Retinal pigment epithelial cell (primary cell): ENCODE results near the gene APC2.

ENCODE experiments used
- DNase-seq: peaks from one replicate; pipeline ENCODE4 v3.0.0-alpha.2; 2010; ENCODE audit warnings: low read depth
- H3K4me3 ChIP-seq: 2 replicates; pipeline ENCODE4 v1.5.1; 2011; ENCODE audit warnings: mild to moderate bottlenecking, low read length, control low read depth, moderate library complexity
- TF ChIP-seq, protein P1 (sequence below): conservative IDR thresholded peaks from 2 replicates; pipeline ENCODE4 v1.5.1; 2011; ENCODE audit warnings: low read depth, low read length, control low read depth, inconsistent platforms

The APC2 gene

DNA sequence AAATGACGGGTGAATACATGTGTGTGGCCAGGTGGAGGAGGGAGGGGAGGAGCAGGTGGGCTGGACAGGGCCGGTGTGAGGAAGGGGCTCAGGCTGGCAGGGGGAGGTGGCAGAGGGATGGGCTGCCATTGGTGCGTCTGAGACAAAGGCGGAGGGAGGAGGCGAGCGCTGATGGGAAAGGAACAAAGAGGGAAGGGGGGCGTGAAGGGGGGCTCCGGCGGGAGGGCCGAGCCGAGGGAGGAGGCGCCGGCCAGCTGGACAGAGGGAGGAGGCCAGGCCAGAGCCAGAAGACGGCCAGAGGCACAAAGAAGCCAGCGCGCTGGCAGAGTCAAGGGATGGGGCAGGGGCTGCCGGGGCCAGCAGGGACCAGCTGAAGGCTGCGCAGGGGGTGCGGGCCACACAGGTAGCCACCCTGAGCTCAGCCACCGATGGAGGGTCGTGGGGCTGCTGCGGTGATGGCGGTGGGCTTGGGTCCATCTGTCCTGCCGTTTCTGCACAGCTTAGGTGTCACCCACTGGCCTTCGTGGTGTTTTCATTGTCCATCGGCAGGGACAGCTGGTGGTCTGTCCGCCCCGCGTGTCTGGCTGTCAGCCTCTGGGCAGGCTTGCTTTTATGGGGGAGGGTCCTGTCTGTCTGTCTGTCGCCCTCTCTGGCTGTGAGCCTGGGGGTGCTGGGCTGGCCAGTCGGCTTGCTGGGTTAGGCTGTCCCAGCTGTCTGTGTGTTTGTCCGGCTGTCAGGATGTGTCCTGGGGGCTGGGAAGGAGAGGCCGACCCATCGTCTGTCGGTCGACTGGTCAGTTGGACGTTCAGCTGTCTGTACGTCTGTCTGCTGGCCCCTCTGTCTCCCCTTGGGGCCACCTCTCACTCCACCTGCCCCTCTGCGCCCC, 2.2 kb downstream of the APC2 start:
- no peak for DNase-seq
- TF ChIP-seq, protein P1, sequence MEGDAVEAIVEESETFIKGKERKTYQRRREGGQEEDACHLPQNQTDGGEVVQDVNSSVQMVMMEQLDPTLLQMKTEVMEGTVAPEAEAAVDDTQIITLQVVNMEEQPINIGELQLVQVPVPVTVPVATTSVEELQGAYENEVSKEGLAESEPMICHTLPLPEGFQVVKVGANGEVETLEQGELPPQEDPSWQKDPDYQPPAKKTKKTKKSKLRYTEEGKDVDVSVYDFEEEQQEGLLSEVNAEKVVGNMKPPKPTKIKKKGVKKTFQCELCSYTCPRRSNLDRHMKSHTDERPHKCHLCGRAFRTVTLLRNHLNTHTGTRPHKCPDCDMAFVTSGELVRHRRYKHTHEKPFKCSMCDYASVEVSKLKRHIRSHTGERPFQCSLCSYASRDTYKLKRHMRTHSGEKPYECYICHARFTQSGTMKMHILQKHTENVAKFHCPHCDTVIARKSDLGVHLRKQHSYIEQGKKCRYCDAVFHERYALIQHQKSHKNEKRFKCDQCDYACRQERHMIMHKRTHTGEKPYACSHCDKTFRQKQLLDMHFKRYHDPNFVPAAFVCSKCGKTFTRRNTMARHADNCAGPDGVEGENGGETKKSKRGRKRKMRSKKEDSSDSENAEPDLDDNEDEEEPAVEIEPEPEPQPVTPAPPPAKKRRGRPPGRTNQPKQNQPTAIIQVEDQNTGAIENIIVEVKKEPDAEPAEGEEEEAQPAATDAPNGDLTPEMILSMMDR, result no peak
- no peak overlapping the region for H3K4me3 ChIP-seq

DNA sequence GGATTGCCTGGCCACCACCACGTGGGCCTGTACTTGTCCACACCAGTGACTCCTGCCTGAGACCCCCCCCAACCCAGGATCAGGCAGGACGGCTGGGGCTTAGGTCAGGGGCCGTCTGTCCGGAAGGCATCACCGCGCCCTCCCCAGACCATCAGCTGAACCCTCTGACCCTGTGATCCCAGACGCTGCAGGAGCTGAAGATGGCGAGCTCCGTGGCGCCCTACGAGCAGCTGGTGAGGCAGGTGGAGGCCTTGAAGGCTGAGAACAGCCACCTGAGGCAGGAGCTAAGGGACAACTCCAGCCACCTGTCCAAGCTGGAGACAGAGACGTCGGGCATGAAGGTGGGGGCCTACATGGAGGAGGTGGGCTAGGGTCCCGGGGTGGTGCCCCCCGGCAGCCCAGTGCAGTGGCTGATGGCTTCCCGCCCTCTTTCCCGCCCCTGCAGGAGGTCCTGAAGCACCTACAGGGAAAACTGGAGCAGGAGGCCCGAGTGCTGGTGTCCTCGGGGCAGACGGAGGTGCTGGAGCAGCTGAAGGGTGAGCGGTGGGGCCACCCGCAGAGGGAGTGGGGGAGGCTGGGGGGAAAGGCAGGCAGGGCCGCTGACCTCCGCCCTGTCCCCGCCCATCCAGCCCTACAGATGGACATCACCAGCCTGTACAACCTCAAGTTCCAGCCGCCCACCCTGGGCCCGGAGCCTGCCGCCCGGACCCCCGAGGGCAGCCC, 3.0 kb downstream of the APC2 start:
- TF ChIP-seq, protein P1, result no peak
- DNase-seq, result no peak
- no peak overlapping the region for H3K4me3 ChIP-seq

DNA sequence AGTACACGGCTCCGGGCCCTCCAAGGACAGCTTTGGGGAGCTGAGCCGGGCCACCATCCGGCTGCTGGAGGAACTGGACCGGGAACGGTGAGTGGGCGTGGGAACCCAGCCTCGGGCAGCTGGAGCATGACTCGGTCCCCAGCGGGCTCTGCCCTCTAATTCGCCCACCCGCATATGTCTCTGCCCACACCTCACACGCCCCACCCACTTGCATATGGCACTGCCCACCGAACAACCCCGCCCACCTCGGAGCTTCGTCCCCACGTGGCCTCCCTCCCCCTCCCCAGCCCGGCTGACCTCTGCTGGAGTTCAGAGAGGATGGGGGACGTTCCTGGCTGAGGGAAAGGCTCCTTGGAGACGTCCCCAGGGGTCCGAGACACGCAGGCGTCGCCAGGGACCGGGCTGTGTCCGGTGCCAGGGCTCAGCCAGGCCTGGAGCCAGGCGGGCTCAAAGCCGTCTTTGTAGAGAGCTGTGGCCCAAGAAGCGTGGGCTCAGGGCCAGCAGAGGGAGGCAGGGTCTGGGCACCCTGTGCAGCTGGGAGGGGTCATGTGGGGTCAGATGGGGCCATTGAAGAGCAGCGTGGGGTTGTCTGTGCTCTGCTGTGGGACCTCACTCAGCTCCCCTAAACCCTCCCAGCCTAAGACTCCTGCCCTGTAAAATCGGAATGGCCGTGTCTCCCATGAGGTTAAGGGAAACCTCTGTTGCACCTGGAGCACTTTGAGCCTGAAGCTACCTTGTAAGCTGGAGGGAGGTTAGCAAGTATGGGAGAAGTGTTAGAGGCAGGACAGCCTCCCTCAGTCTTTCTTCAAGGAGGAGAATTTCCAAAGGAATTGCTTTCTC, 3.8 kb downstream of the APC2 start:
- TF ChIP-seq, protein P1, result peak; percentile 10
- no peak overlapping the region for H3K4me3 ChIP-seq
- peak; percentile 72 for DNase-seq

DNA sequence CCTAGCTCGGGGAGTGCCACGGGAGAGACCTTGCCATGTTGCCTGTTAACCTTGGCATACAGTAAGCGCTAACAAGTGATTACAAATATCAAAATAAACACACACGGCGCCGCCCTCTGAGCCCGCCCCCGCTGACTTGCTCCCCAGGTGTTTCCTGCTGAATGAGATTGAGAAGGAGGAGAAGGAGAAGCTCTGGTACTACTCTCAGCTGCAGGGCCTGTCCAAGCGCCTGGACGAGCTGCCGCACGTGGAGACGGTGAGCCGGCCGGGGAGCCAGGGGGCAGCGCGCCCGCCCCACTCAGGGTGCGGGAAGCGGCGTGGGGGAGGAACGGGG, 5.0 kb downstream of the APC2 start:
- DNase-seq, result no peak
- TF ChIP-seq, protein P1, result no peak
- H3K4me3 ChIP-seq, result no peak overlapping the region

DNA sequence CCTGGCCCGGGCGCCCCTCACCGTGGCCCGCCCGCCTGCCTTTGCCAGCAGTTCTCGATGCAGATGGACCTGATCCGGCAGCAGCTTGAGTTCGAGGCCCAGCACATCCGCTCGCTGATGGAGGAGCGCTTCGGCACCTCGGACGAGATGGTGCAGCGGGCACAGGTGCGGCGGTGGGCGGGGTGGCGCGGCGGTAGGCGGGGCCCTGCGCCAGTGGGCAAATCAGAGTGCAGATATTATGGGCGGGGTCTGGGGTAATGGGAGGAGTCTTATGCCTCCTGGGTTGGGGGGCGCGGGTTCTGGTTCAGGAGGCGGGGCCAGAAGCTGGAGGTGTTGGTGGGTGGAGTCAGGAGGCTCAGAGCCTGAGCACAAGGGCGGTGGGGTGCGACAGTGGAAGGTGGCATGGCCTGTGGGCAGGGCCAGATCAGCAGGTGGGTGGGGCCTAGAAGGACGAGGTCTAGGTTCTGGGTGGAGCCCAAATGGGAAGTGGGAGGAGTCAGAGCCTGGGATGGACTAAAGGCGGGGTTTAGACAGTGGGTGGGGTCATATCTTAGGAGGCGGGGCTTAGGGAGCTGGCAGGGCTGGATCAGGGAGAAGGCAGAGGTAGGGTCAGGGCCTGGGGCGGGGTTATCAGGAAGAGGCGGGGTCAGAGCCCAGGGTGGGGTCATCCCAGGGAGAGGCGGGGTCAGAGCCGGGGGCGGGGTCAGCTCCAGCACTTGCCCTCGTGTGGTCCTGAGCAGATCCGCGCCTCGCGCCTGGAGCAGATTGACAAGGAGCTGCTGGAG, 5.6 kb downstream of the APC2 start:
- TF ChIP-seq, protein P1, result no peak
- H3K4me3 ChIP-seq, result no peak overlapping the region
- no peak for DNase-seq

DNA sequence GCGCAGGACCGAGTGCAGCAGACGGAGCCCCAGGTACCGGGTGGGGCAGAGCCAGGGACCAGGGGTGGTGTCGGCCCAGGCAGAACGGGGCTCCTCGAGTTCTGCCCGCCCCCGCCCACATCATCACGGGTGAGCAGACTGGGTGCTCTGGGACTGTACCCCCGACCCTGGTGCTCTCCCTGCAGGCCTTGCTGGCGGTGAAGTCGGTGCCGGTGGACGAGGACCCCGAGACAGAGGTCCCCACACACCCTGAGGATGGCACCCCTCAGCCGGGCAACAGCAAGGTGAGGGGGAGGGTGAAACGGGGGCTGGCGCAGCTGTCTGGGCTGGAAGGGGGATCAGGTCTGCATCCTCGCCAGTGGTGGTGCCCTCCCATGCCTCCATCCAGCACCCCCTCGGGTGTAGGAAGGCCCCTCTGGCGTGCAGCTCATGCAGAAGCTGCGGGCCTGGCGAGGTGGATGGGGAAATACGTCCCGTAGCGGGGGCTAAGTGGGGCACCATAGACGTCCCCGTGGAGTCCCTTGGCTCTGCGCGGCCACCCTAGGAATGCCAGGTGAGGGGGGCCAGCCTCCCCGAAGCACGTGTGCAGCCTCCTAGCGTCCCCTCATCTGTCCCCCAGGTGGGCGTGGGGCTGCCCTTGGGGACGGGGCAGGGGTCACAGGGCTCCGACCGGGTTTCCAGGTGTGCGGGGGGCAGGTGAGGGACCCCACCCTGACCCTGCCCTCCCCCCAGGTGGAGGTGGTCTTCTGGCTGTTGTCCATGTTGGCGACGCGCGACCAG, 6.4 kb downstream of the APC2 start:
- TF ChIP-seq, protein P1, result no peak
- no peak for DNase-seq
- H3K4me3 ChIP-seq, result no peak overlapping the region
